OCI-LY7 (cell line): ENCODE measurements around the gene CD274. TPM values are rescaled to one million over a fixed set of nuclear protein-coding genes. Genes with fewer than 3 reads are reported as not detected.

Source experiments
- BruUV-seq: library from RNA; stranded (reverse); fragments of 400-500 nt; replicated peaks from 2 replicates; lab custom pipeline; 2021; lab: Mats Ljungman, UMichigan
- CTCF ChIA-PET: fragments of 300-600 bp; sonication (Branson Sonifier 250); formaldehyde crosslinking; loops from one replicate; lab custom pipeline; 2022; ENCODE audit warnings: antibody characterized with exemption; ENCODE audit not compliant: unreplicated experiment; lab: Charles Lee
- POLR2A ChIA-PET: fragments of 300-600 bp; sonication (Branson Sonifier 250); formaldehyde crosslinking; loops from one replicate; lab custom pipeline; 2022; ENCODE audit warnings: antibody characterized with exemption; lab: Charles Lee
- DNase-seq: peaks from one replicate; pipeline ENCODE4 v3.0.0-alpha.2; 2015; ENCODE audit warnings: low spot score
- H2AFZ ChIP-seq: fragments of 200-600 bp; sonication (generic), shearing (Covaris generic); 2 replicates; pipeline ENCODE4 v1.6.1; 2014; ENCODE audit warnings: mild to moderate bottlenecking, antibody characterized with exemption, low read length, moderate library complexity
- H3K27ac ChIP-seq: fragments of 200-600 bp; sonication (generic); 2 replicates; pipeline ENCODE4 v1.5.1; 2014; ENCODE audit warnings: mixed run types, low read depth, mild to moderate bottlenecking, moderate library complexity, low read length, inconsistent platforms; ENCODE audit not compliant: poor library complexity, severe bottlenecking
- H3K36me3 ChIP-seq: fragments of 200-600 bp; sonication (generic); 2 replicates; pipeline ENCODE4 v1.6.1; 2014; ENCODE audit warnings: mild to moderate bottlenecking, antibody characterized with exemption, low read length, moderate library complexity, mixed read lengths; ENCODE audit not compliant: insufficient read depth
- H3K4me1 ChIP-seq: fragments of 200-600 bp; sonication (generic); 2 replicates; pipeline ENCODE4 v1.5.1; 2014; ENCODE audit warnings: mild to moderate bottlenecking, low read length; ENCODE audit not compliant: insufficient read depth, poor library complexity, severe bottlenecking
- H3K4me2 ChIP-seq: fragments of 200-600 bp; sonication (generic); 2 replicates; pipeline ENCODE4 v1.6.1; 2014; ENCODE audit warnings: mild to moderate bottlenecking, low read length
- H3K4me3 ChIP-seq: fragments of 200-600 bp; sonication (generic); 2 replicates; pipeline ENCODE4 v1.5.1; 2014; ENCODE audit warnings: mild to moderate bottlenecking, low read depth, low read length; ENCODE audit not compliant: poor library complexity, severe bottlenecking
- H3K79me2 ChIP-seq: fragments of 200-600 bp; sonication (generic); 2 replicates; pipeline ENCODE4 v1.6.1; 2016; ENCODE audit warnings: low read depth, mild to moderate bottlenecking, low read length, moderate library complexity, mixed read lengths; ENCODE audit not compliant: insufficient read depth
- H3K9me2 ChIP-seq: fragments of 200-600 bp; sonication (generic); 2 replicates; pipeline ENCODE4 v1.6.1; 2016; ENCODE audit warnings: mild to moderate bottlenecking, low read length, mixed read lengths; ENCODE audit not compliant: insufficient read depth
- H3K9me3 ChIP-seq: fragments of 200-600 bp; sonication (generic); 2 replicates; pipeline ENCODE4 v1.6.1; 2014; ENCODE audit warnings: mild to moderate bottlenecking, mixed run types, low read length, mixed read lengths
- H4K20me1 ChIP-seq: fragments of 200-600 bp; sonication (generic); 2 replicates; pipeline ENCODE4 v1.6.1; 2014; ENCODE audit warnings: mild to moderate bottlenecking, antibody characterized with exemption, low read length, moderate library complexity, mixed read lengths; ENCODE audit not compliant: insufficient read depth
- CTCF ChIP-seq: fragments of 200-600 bp; sonication (generic); conservative IDR thresholded peaks from 2 replicates; pipeline ENCODE4 v1.5.1; 2014; ENCODE audit warnings: mild to moderate bottlenecking, antibody characterized with exemption, low read length, moderate library complexity, mixed read lengths
- EZH2phosphoT487 ChIP-seq: fragments of 200-600 bp; sonication (generic); IDR thresholded peaks from 2 replicates; pipeline ENCODE4 v1.6.1; 2018; ENCODE audit warnings: low read depth, borderline replicate concordance, mild to moderate bottlenecking, mixed run types, antibody characterized with exemption, low read length, moderate library complexity, mixed read lengths
- intact Hi-C: fragments of 100-400 bp; cut with micrococcal nuclease; formaldehyde crosslinking; loops from one replicate; pipeline ENCODE4 v1.10.0; 2022; ENCODE audit not compliant: unreplicated experiment
- total RNA-seq, 2 experiments: library from RNA; depleted of rRNA in 1 of 2; stranded (reverse); fragments of >200 nt in 1 of 2; shearing (Covaris generic) in 1 of 2; gene quantifications; 2 replicates each; pipeline ENCODE4 v1.2.3, GENCODE V29; 2014 to 2022

CD274 gene
- total RNA-seq, 2 experiments from 2014 or later, result 0.15 to 0.57 TPM

- no TSS peak for BruUV-seq
- Histone ChIP-seq H3K36me3 (no peaks in the 10 kb centered on the region), H3K4me3 (no peak overlapping the region), H3K79me2 (no peaks in the 10 kb centered on the region), H4K20me1 (no peaks in the 10 kb centered on the region), H3K4me1 (no peaks in the 10 kb centered on the region), H3K9me2 (no peaks in the 10 kb centered on the region), H3K4me2 (no peak overlapping the region), H2AFZ (no peak overlapping the region), H3K9me3 (no peaks in the 10 kb centered on the region), H3K27ac (no peak overlapping the region)
- intact Hi-C loops, result no loop called here
- ChIA-PET POLR2A (interaction anchor here (1.5 kb wide), 1 partner anchor 38 kb away, joined by 5 read pairs; no protein-coding TSS in a partner anchor), CTCF (no interaction called here)
- TF ChIP-seq CTCF, result no peak
- TF ChIP-seq EZH2phosphoT487, result no peak
- no peak for DNase-seq
Measured at GRCh38 chr9:5480919-5481318, 30.6 kb downstream of the CD274 start.

- intact Hi-C loops, result no loop called here
- Histone ChIP-seq H3K36me3 (no peaks in the 10 kb centered on the region), H3K4me2 (no peak overlapping the region), H3K9me3 (no peaks in the 10 kb centered on the region), H3K4me3 (no peak overlapping the region), H3K27ac (no peak overlapping the region), H3K9me2 (no peaks in the 10 kb centered on the region), H2AFZ (no peak overlapping the region), H4K20me1 (no peaks in the 10 kb centered on the region), H3K4me1 (no peaks in the 10 kb centered on the region), H3K79me2 (no peaks in the 10 kb centered on the region)
- POLR2A ChIA-PET, result interaction anchor here (0.6 to 0.9 kb wide), 2 partner anchors 129 to 185 kb away, joined by 3 to 4 read pairs; no protein-coding TSS in a partner anchor
- TF ChIP-seq EZH2phosphoT487 (no peak), CTCF (no peak)
- CTCF ChIA-PET, result no interaction called here
- no TSS peak for BruUV-seq
- DNase-seq, result no peak
Measured at GRCh38 chr9:5481322-5482040, 31.1 kb downstream of the CD274 start.

DNA sequence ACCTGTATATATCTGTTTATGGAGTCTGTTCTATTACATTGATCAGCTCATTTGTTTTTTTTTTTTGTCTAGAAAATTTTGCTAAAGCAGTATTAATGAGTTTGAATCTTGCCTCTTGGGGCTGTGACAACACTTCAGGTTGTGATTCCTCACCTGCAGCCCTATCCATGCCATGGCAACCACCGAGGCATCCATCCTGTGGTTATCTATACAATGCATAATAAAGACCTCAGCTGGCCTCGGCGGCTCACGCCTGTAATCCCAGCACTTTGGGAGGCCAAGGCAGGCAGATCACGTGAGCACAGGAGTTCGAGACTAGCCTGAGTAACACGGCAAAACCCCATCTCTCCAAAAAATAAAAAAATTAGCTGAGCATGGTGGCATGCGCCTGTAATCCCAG is 31.9 kb downstream of the CD274 start:
- Histone ChIP-seq H3K79me2 (no peaks in the 10 kb centered on the region), H2AFZ (no peak overlapping the region), H3K4me2 (no peak overlapping the region), H3K9me3 (no peaks in the 10 kb centered on the region), H3K9me2 (no peaks in the 10 kb centered on the region), H4K20me1 (no peaks in the 10 kb centered on the region), H3K36me3 (no peaks in the 10 kb centered on the region), H3K4me1 (no peaks in the 10 kb centered on the region), H3K4me3 (no peak overlapping the region), H3K27ac (no peak overlapping the region)
- intact Hi-C loops, result no loop called here
- DNase-seq, result no peak
- no peak for TF ChIP-seq CTCF
- TF ChIP-seq EZH2phosphoT487, result no peak
- BruUV-seq, result no TSS peak
- POLR2A ChIA-PET, result interaction anchor here (0.6 to 0.9 kb wide), 2 partner anchors 130 to 185 kb away, joined by 3 to 4 read pairs; no protein-coding TSS in a partner anchor
- CTCF ChIA-PET, result no interaction called here
